ENCODE results near the gene PRMT2.

Gene PRMT2

DNA sequence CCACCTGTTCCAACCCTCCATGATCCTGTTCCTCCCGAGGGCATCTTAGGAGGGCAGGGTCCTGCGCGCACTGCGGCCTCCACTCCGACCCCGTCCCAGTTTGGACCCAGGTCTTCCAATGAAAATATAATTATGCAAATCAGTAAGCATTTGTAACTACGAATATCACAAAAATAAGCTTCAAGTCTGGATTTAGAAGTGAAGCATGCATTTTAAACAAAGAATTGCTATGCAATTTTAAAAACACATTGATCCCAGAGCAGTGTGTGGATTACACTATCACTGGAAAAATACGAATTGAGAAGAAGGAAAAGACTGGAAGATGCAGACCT lies 673 bp downstream of the PRMT2 start:
- Histone ChIP-seq H3K4me3 (ENCODE audit: insufficient read depth, low read length, poor library complexity, severe bottlenecking) (peak overlapping the region; percentile 78), H3K4me2 (ENCODE audit: low read depth, low read length, poor library complexity, severe bottlenecking) (peak overlapping the region; percentile 69), H3K36me3 (ENCODE audit: low read length) (peaks cover 3% of the 10 kb centered on the region; the same call in 1 of the 2 replicates), H3K27ac (ENCODE audit: low read depth, low read length) (no peak overlapping the region), H3K9me2 (replicated peaks; ENCODE audit: insufficient read depth, low read length) (no peaks in the 10 kb centered on the region), H3K9ac (ENCODE audit: low read length) (peak overlapping the region; percentile 80), H3K79me2 (ENCODE audit: insufficient read depth, low read length) (peaks cover 4% of the 10 kb centered on the region; the same call in 1 of the 2 replicates), H3K9me3 (ENCODE audit: insufficient read depth, low read length) (no peaks in the 10 kb centered on the region), H3K27me3 (ENCODE audit: low read length) (no peaks in the 10 kb centered on the region), H3F3A (ENCODE audit: insufficient read depth) (peaks cover 18% of the 10 kb centered on the region), H4K20me1 (ENCODE audit: low read depth, low read length) (0 out of 2 replicates have a peak, but pooled peaks cover 2% of the 10 kb centered on the region), H2AFZ (ENCODE audit: low read depth, low read length, severe bottlenecking) (peak overlapping the region; percentile 94)
- TF ChIP-seq, protein P1, sequence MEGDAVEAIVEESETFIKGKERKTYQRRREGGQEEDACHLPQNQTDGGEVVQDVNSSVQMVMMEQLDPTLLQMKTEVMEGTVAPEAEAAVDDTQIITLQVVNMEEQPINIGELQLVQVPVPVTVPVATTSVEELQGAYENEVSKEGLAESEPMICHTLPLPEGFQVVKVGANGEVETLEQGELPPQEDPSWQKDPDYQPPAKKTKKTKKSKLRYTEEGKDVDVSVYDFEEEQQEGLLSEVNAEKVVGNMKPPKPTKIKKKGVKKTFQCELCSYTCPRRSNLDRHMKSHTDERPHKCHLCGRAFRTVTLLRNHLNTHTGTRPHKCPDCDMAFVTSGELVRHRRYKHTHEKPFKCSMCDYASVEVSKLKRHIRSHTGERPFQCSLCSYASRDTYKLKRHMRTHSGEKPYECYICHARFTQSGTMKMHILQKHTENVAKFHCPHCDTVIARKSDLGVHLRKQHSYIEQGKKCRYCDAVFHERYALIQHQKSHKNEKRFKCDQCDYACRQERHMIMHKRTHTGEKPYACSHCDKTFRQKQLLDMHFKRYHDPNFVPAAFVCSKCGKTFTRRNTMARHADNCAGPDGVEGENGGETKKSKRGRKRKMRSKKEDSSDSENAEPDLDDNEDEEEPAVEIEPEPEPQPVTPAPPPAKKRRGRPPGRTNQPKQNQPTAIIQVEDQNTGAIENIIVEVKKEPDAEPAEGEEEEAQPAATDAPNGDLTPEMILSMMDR (IDR thresholded peaks at IDR 0.05; ENCODE audit: insufficient read depth, low read length, poor library complexity, severe bottlenecking): no peak
- TF ChIP-seq EZH2phosphoT487 (conservative IDR thresholded peaks at IDR 0.05; ENCODE audit: low read length): no peak

DNA sequence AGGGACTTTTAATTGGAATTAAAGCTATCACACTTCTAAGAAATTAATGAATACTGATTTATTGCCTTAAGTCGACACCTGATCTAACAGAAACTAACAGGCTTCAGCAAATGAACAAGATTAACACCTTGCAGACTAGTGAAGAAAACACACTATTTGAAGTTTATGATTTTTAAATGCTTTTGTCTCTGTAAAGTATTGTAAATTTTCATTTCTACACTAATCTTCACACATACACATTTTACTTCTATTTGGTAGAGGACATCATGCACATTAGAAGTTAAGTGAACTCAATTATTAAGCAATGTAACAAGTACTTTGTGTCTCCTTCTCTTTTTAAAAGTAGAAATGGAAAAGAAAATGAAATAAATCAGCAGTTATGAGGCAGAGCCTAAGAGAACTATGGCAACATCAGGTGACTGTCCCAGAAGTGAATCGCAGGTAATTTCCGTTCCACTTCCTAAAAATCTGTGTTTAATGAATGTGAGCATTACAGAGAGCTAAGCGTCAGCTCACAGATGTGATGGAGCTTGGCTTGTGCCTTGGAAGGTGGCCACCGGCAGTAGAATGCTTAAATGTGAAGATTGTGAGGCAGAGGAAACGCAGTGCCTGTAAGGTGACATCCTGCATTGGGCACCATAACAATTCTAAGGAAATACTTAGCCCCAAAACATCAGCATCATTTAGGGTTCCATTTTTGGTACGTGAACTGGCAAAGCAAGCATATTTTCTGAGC lies 1.2 kb downstream of the PRMT2 start:
- Histone ChIP-seq H3K9me2 (replicated peaks; ENCODE audit: insufficient read depth, low read length) (no peaks in the 10 kb centered on the region), H3K9me3 (ENCODE audit: insufficient read depth, low read length) (no peaks in the 10 kb centered on the region), H2AFZ (ENCODE audit: low read depth, low read length, severe bottlenecking) (peak overlapping the region; percentile 94), H3K4me2 (ENCODE audit: low read depth, low read length, poor library complexity, severe bottlenecking) (peak overlapping the region; percentile 69), H3K9ac (ENCODE audit: low read length) (peak overlapping the region; percentile 80), H3K27ac (ENCODE audit: low read depth, low read length) (no peak overlapping the region), H3K27me3 (ENCODE audit: low read length) (no peaks in the 10 kb centered on the region), H3F3A (ENCODE audit: insufficient read depth) (peaks cover 18% of the 10 kb centered on the region), H3K4me3 (ENCODE audit: insufficient read depth, low read length, poor library complexity, severe bottlenecking) (peak overlapping the region; percentile 78), H3K79me2 (ENCODE audit: insufficient read depth, low read length) (peaks cover 4% of the 10 kb centered on the region; the same call in 1 of the 2 replicates), H4K20me1 (ENCODE audit: low read depth, low read length) (0 out of 2 replicates have a peak, but pooled peaks cover 2% of the 10 kb centered on the region), H3K36me3 (ENCODE audit: low read length) (peaks cover 3% of the 10 kb centered on the region; the same call in 1 of the 2 replicates)
- no peak for TF ChIP-seq EZH2phosphoT487 (conservative IDR thresholded peaks at IDR 0.05; ENCODE audit: low read length)
- TF ChIP-seq, protein P1 (IDR thresholded peaks at IDR 0.05; ENCODE audit: insufficient read depth, low read length, poor library complexity, severe bottlenecking): no peak

DNA sequence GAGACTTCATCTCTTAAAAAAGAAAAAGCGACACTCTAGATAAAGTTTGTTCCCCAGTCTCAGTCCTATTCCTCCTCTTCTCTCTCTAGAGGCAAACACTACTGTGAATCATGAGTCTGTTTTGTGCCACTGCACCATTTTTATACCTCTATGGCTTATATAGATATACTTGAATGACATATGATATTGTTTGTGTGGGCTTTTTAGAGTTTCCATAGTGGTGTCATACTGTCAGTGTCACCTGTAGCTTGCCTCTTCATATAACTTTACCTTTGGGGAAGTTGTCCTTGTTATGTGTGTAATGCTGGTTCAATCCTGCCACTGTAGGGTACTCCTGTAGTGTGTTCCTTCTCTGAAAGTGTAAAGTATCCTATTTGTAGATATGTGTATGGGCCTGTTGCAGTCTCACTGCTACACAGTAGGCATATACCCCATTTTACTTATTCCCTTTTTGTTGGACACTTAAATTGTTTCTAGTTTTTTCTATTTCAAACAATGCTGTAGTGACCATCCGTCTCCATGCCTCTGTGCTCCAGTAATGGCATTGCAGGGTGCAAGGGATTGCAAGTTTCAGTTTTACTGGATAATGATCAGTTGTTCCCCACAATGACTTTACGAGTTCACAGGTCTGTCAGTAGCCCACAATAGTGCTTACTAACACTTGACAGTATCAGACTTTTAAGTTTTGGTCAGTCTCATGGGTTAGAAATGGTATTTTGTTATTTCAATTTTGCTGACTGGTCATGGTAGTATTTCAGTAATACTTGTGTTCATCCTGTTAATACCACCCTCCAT lies 2.7 kb downstream of the PRMT2 start:
- Histone ChIP-seq H3K27me3 (ENCODE audit: low read length) (no peaks in the 10 kb centered on the region), H3K27ac (ENCODE audit: low read depth, low read length) (no peak overlapping the region), H3K9me3 (ENCODE audit: insufficient read depth, low read length) (no peaks in the 10 kb centered on the region), H3K4me2 (ENCODE audit: low read depth, low read length, poor library complexity, severe bottlenecking) (peak overlapping the region; percentile 3), H3K9ac (ENCODE audit: low read length) (no peak overlapping the region), H3K4me3 (ENCODE audit: insufficient read depth, low read length, poor library complexity, severe bottlenecking) (no peak overlapping the region), H3K36me3 (ENCODE audit: low read length) (peaks cover 3% of the 10 kb centered on the region; the same call in 1 of the 2 replicates), H3F3A (ENCODE audit: insufficient read depth) (peaks cover 18% of the 10 kb centered on the region), H3K9me2 (replicated peaks; ENCODE audit: insufficient read depth, low read length) (no peaks in the 10 kb centered on the region), H2AFZ (ENCODE audit: low read depth, low read length, severe bottlenecking) (no peak overlapping the region), H3K79me2 (ENCODE audit: insufficient read depth, low read length) (peaks cover 4% of the 10 kb centered on the region; the same call in 1 of the 2 replicates), H4K20me1 (ENCODE audit: low read depth, low read length) (0 out of 2 replicates have a peak, but pooled peaks cover 2% of the 10 kb centered on the region)
- TF ChIP-seq, protein P1 (IDR thresholded peaks at IDR 0.05; ENCODE audit: insufficient read depth, low read length, poor library complexity, severe bottlenecking): no peak

Data from SU-DHL-6 (cell line).